ENCODE measurements around the gene SH3RF1. TPM values are rescaled to one million over a fixed set of nuclear protein-coding genes. Genes with fewer than 3 reads are reported as not detected.

Gene SH3RF1
- total and polyA plus RNA-seq, 2 of the 13 experiments (the other 11 are each of a cell fraction or from before 2014, with no cell fraction given): 3.1 to 3.2 TPM

GRCh38 chr4:169070895-169071218 lies 199.9 kb downstream of the SH3RF1 start:
- in situ Hi-C loops (cut with HindIII; ENCODE audit: extremely low pct_ligation_motif_present, low pct_unique_long_range_greater_than_20kb): no loop called here
- FAIRE-seq (peak; percentile 94), DNase-seq (ENCODE audit: low spot score) (peak; percentile 92), ATAC-seq (peak; percentile 96)
- Histone ChIP-seq H3K27ac (ENCODE audit: extremely low read length, insufficient read depth, low read length) (peak overlapping the region; percentile 58), H3K36me3 (replicated peaks in 1 of 2; ENCODE audit: control insufficient read depth in 1 of 2, insufficient read depth in 2 of 2, low read length in 2 of 2) (no peaks in the 10 kb centered on the region), H3K4me2 (ENCODE audit: low read depth, low read length) (peak overlapping the region; percentile 82), H3K9me3 (ENCODE audit: low read length) (peaks cover 8% of the 10 kb centered on the region; the same call in 1 of the 2 replicates), H3K79me2 (ENCODE audit: insufficient read depth, low read length) (no peaks in the 10 kb centered on the region), H3K9ac (ENCODE audit: insufficient read depth, low read depth, low read length) (no peak overlapping the region; the same call in 1 of the 2 replicates), H2AFZ (ENCODE audit: low read length) (peak overlapping the region; percentile 57), H3K27me3 (ENCODE audit: control insufficient read depth in 1 of 2, insufficient read depth in 2 of 2, low read length in 2 of 2) (no peaks in the 10 kb centered on the region), H3K4me1 (ENCODE audit: insufficient read depth, low read length) (peaks cover 59% of the 10 kb centered on the region), H4K20me1 (ENCODE audit: insufficient read depth, low read length) (no peaks in the 10 kb centered on the region), H3K4me3 (replicated peaks in 1 of 3; ENCODE audit: insufficient read depth in 1 of 3, low read depth in 2 of 3, low read length in 3 of 3) (peak overlapping the region in 1 of 3 experiments; percentile 21; a peak in 1 of 6 replicates)
- 2% methylated on average over 5 of the region's 5 CpGs for WGBS (ENCODE audit: low lambda C conversion rate)
- intact Hi-C loops (cut with micrococcal nuclease; ENCODE audit: unreplicated experiment): loop anchor here (1.0 to 5.0 kb wide), 2 partner anchors 9 to 181 kb away; no protein-coding TSS in a partner anchor
- BruUV-seq (replicated peaks): no TSS peak
- CTCF ChIA-PET (ENCODE audit: low intra/inter-chr PET ratio, low total read pairs): no interaction called here
- POLR2A ChIA-PET: interaction anchor here (0.6 to 2.2 kb wide), 9 partner anchors 9 to 200 kb away, joined by 3 to 17 read pairs (median 3); partner anchors contain the start of genes CBR4 and SH3RF1
- TF ChIP-seq TOE1 (CRISPR knock-in tag; IDR thresholded peaks at IDR 0.05) (no peak), HIC2 (CRISPR knock-in tag; IDR thresholded peaks at IDR 0.05; ENCODE audit: low read depth) (no peak), PLSCR1 (CRISPR knock-in tag; IDR thresholded peaks at IDR 0.05; ENCODE audit: borderline replicate concordance) (no peak), HDAC2 (CRISPR knock-in tag; IDR thresholded peaks at IDR 0.05) (peak; percentile 83), MXD3 (CRISPR knock-in tag; IDR thresholded peaks at IDR 0.05) (0 out of 2 replicates have a peak, but pooled peaks have one; percentile 40), ZNF878 (CRISPR knock-in tag; IDR thresholded peaks at IDR 0.05) (no peak), FOXM1 (CRISPR knock-in tag; IDR thresholded peaks at IDR 0.05) (no peak), NFKBIZ (CRISPR knock-in tag; IDR thresholded peaks at IDR 0.05) (peak; percentile 68; the same call in 1 of the 2 replicates), MEIS1 (CRISPR knock-in tag; IDR thresholded peaks at IDR 0.05; ENCODE audit: borderline replicate concordance) (peak; percentile 99), MYC (CRISPR knock-in tag; IDR thresholded peaks at IDR 0.05; ENCODE audit: borderline replicate concordance) (peak; percentile 33; the same call in 1 of the 2 replicates), ZNF772 (CRISPR knock-in tag; IDR thresholded peaks at IDR 0.05) (no peak), SIX4 (CRISPR knock-in tag; IDR thresholded peaks at IDR 0.05) (peak; percentile 54; the same call in 1 of the 2 replicates), ZBTB49 (CRISPR knock-in tag; IDR thresholded peaks at IDR 0.05; ENCODE audit: borderline replicate concordance) (no peak), DNMT1 (CRISPR knock-in tag; IDR thresholded peaks at IDR 0.05) (no peak), XRCC5 (optimal IDR thresholded peaks at IDR 0.05; ENCODE audit: low read length) (no peak), ZNF350 (CRISPR knock-in tag; IDR thresholded peaks at IDR 0.05; ENCODE audit: borderline replicate concordance, low read depth) (peak; percentile 46; the same call in 1 of the 2 replicates), THRA (CRISPR knock-in tag; IDR thresholded peaks at IDR 0.05; ENCODE audit: borderline replicate concordance) (peak; percentile 67; the same call in 1 of the 2 replicates), ZNF282 (IDR thresholded peaks at IDR 0.05; ENCODE audit: partially characterized antibody) (no peak)

Data from HepG2 (cell line).